Fibroblast of gingiva (primary cell): Measurements from ENCODE around the gene MTFR2.

Source experiments
- DNase-seq: peaks from one replicate; pipeline ENCODE4 v3.0.0-alpha.2; 2011; ENCODE audit warnings: low read depth

Gene MTFR2

DNA sequence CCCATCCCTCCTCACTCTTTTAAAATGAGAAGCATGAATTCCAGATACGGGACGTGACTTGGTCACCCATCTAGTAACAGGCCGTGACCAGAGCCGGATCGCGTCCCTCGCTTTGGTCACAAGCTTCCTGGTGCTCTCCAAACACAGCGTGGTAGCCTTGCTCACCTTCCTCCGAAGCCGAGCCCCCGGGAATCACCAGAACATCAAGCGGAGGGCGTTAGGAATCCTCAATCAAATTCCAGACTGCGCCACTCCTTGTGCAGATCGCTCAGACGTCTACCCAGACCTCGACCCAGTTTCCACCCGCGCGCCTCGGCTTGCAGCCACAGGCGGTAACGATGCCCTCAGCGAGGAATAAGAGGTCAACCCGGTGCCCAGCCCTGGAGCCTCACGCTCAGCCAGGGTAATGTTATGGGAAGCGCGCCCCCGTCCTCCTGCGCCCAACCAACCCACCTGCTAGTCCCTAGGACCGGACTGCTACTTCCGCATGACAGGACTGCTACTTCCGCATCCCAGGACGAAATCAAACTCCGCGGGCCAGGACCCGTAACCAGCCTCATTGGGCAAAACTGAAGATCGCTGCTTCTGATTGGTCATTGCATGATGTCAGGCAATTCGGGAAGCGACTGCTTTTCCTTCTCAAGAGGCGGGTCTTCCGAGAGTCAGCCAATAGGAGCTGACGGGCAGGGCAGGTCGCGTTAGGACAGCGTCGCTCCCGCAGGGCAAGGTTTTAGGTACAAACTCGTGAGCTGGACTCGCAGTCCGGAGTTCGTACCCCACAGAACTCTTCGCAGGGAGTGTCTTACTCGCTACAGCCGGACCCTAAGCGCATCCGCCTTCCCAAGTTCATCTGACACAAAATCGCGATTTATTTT is at the start of gene MTFR2:
Gene MTFR2 (minus strand): TSS at position 501 of the 875 bp plus-strand sequence. CDS start 1,212 bp downstream, outside the sequence.
- peak; percentile 98 for DNase-seq

DNA sequence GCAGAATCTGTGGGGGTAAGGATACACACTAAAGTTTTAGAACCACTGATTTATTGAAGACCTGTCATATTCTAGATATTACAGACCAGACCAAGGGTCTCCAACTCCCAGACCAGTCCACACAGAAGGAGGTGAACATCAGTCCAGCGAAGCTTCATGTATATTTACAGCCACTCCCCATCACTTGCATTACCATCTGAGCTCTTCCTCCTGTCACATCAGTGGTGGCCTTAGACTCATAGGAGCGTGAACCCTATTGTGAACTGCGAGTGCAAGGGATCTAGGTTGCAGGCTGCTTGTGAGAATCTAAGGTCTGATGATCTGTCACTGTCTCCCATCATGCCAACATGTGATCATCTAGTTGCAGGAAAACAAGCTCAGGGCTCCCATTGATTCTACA is 44.5 kb upstream of the MTFR2 start:
- DNase-seq: no peak

DNA sequence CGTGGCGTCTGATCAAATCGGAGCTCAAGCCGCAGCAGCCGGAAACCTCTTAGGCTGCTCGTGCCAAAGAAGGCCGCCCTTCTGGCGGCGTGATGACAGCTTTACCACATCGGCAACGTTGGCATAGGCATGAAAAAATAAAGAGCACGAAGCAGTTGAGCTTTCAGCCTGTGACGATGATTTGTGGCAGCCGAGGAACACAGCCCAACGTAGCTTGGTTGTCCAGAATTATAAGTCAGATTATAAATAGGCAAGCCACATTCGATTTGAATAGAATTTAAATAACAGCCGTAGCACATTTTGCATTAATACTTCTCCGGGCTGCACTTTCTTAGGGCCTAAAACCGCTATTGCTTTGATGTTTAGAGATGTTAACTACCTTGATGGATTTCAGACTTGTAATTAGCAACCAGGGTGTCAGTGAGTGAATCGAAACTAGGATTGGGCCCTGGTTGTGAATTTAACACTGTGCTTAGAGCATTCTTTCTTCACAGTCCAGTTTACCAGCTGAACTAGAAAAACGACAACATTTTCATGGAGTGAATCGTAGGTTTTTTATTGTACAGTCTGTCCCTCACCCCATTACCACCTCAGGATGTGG is 40.4 kb upstream of the MTFR2 start:
- peak; percentile 96 for DNase-seq

DNA sequence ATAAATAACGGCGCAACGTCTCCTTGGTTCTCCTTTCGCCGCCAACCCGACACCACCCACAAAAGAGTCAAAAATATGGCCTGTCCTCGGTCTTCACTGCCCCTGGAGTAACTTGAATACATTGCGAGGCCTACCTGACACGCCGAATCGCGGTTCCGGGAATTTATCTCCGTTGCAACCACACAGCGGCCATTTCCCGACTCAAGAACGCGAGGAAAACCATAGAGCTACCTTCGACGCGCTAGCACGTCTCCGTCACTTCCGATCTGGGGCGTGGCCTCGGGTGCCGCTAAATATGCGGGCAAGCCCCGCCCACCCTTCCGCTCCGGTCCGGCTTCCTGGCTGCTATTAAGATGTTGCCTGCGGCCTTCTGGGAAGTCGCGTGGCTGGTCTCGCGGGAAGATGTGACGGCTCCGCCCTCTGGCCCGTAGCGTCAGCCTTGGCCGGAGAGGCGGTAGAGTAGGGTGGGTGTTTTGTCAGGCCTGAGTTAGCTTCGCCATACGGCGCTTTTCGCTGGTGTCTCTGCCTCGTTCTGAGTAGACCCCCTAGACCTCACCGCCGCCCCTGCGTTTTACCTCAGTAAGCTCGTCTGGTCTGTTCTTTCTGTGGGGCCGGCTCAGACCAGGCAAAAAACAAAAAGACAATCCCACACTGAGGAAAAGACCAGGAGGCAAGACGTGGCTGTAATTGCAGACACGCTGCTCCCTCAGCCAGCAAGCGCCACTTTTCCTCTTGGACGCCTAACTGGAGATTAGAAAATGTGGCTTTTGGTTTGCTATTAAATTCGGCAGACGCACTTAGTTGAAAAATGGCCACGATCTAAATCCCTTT is 39.7 kb upstream of the MTFR2 start, which contains the start of gene BCLAF1:
Gene BCLAF1 (minus strand): TSS at position 268 of the 831 bp plus-strand sequence. CDS start 9,980 bp downstream, outside the sequence.
- peak; percentile 100 for DNase-seq

DNA sequence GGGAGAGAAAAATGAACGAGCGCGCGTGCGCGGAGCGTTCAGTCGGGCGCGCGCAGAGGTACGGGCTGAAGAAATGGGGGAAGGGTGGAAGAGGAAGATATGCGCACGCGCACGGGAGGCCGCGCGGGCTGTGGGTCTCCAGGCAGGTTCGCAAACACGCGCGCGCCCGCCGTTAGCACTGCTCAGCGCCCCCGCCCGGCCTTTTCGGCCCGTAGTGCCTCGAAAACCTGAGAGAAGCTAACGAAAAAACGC is 39.1 kb upstream of the MTFR2 start:
- peak; percentile 89 for DNase-seq

DNA sequence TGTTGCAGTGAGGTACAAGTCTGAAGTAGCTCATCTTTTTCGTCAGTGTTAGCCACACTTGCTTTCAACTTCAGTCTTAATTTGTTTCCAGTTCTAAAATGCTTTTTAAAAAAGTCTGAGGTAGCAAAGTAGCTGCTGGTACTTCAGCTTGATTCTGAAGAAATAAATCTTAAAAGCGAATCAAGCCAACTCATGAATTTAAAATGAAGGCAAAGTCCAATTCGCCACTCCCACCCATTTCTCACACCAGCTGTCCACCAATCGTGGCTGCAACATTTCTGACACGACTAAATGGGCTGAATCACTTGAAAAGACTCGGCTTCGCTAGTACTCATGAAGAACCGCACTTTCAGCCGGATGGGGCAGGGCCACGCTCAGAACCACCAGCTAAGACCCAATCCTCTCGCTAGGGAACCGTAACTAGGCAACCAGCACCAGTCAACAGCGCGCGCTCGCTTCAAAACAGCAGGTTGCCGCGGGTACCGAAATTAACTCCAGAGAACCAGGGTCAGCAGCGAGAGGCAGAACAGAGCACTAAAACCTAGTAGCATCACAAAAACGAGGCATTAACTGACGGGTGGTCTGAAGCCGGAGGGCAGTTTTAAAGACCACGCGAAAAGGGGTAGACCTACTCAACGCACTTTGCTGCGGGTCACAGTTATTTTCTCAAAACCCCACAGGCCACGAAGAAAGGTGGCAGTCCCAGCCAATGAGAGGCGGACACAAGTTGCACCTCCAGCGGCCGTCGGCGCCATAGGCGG is 38.6 kb upstream of the MTFR2 start:
- DNase-seq: peak; percentile 96

DNA sequence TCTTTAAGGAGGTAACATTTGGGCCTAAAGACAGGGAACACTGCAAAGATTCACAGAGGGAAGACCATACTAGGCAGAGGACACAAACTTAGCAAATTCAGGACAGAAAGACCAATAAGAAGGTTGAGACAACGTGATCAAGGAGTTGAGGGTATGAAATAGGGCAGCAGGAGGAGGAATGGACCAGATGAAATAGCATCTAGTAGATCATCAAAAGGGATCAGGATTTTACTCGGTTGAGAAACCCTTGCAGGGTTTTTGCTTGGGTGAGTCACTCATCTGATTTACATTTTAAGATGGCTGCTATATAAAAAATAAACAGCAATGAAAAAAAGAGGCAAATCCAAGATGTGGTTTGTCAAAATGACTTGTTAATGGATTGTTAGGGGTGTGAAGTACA is 34.8 kb upstream of the MTFR2 start:
- peak; percentile 47 for DNase-seq

DNA sequence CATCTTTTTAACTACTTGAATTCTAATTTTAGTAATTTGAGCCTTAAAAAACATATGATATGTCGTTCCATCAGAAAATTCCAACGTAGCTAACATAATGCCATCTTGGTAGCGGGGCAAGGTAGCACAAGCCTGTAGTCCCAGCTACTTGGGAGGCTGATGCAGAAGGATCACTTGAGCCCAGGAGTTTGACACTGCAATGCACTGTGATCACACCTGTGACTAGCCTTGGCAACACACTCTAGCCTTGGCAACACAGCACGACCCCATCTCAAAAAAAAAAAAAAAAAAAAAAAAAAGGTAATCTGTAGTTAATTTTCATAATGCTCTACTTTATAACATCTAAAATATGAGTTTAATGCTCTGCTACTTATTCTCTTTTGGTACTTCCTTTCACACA is 32.8 kb upstream of the MTFR2 start:
- DNase-seq: no peak

DNA sequence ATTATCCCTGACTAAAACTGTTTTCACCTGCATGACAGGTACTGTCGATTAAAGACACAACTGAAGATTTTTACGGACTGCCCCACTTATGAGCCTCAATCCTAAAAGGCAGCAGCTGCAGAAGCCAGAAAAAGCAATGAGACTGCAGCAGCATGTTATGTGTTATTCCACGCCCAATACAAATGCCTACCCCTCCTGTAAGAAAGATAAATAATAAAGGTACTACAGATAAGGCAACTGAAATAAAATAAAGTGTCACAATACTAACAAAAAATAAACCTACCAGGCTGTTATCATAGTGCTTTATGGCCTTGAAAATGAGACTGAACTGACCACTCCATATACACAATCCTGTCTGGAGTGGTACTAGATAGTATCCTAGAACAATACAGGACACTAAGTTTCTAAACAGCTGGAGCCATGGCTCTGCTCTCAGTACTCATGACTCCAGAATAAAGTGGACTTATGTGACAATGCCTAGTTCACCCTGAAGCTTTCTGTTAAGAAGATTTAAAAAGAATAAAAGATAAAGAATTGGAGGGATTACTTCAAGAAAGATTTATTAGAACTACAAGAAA is 30.0 kb upstream of the MTFR2 start:
- no peak for DNase-seq

DNA sequence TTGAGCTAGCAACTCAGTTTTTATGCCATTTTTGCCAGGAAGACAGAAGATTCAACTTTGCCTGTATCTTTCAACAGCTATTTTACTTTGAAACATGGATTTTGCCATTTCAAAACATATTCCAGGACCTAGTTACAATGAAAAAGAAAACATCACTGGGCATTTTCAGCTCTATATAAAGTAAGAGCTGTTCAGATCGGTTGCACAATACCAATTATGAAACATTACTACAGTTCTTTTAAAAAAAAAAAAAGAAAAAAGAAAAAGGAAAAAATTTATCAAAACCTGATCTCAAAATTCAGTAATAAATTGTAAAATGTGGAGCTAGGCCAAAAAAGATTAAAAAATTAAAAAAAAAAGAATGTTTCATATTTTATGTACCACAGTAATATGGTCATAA is 24.0 kb upstream of the MTFR2 start:
- peak; percentile 31 for DNase-seq

DNA sequence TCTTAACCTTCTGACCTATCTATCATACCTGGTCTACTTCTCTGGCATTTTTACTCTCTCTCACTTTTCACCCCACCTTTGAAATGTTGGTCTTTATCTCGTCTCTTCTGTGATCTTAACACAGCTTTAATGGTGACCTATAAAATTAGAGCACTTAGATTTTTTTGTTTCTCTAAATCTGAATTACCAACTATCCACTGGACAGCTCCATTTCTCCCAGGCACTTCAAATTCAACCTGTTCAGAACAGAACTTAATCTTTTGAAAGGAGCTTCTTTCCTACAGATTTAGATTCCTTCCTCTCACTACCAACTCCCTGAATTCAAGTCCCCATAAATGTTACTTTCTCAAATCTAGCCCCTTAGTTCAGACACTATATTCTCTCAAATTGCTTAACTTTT is 15.0 kb upstream of the MTFR2 start:
- DNase-seq: no peak

DNA sequence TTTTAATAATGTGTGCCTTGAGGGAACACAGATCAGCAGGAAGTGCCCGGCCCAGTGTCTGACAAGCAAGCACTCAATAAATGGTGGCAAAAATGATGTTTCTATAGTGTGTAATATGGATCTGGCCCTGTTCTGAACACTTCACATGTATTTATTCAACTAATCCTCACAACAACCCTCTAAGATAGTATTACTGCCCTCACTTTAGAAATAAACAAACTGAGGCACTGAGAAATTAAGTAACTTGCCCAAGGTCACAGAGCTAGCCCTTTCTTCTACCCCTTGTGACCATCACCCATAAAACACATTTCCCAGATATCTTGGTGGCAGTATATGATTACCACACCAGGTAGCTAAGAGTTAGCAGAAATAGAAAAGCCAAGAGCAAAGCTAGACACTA is 12.8 kb upstream of the MTFR2 start:
- DNase-seq: no peak

DNA sequence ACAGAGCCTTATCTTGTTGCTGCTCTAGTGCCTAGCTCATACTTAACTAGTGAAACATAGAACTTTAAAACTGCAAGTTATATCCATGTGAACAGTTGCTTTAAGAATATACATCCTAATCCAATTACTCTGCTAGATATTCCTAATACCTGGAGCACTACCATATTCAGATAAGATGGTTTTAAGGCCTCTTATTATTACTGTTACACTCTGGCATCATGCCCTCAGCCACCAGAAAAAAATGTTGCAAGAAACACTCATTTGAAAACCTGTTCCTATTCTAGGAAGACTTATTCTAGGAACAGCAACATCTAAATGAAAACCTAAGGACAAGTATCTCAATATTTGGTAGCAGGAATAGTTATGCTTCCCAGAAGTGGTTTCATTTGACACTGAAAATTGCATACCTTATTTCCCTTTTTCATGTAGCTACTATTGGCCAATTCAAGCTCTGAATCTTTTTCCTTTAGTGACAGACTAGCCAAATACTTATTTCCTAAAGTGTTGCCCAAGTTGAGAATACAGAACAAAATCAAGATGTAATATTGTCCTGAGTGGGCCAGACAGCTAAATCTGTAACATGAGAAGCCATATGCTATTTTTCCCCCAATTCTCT is 4.8 kb upstream of the MTFR2 start:
- no peak for DNase-seq

DNA sequence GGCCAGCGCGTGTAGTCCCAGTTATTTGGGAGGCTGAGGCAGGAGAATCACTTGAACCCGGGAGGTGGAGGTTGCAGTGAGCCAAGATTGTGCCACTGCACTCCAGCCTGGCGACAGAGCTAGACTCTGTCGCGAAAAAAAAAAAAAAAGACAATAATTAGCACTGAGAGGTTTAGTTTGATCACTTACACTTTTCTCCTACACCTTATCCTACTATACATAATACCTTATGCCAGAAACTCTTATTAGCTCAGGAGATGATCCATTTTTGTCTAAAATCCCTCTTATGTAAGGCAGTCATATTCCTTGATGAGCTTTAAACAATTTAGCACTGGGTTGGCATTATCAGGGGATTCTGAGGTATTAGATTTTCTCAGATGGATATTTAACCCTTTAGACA is 3.6 kb upstream of the MTFR2 start:
- DNase-seq: no peak

DNA sequence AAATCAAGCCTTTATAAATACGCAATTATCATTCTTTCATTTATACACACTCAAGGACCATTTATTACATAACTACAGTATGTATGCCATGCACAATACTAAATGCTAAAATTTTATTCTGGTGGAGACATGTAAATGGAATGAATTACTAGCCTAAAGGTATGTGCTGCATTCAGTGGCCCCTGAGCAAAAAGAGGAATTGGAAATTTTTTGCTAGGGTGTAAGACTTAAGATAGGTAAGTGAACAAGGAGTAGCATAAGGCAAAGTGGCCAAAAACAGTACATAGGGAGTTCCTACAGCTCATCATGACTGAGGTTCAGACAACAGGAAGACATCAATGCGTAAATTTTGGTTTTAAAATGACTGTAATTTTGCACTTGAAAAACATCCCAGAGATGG is 2.3 kb upstream of the MTFR2 start:
- DNase-seq: no peak

DNA sequence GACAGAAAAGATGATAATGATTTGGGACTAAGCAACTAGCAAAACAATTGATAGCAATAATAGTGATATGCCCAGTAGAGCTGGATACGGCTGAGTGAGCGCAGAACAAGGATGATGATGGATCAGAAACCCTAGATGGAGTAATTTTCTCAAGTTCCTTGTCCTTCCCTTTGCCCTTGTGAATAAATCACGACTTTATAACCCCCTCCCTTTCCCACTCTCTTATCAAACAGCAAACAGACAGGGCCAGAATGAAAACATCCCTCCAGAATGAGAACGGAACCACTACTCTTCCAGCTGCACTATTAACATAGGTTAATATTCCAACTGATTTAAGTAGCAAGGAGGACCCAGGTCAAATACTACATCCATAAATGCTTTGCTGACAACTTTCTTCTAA is 1.3 kb upstream of the MTFR2 start:
- DNase-seq: no peak

DNA sequence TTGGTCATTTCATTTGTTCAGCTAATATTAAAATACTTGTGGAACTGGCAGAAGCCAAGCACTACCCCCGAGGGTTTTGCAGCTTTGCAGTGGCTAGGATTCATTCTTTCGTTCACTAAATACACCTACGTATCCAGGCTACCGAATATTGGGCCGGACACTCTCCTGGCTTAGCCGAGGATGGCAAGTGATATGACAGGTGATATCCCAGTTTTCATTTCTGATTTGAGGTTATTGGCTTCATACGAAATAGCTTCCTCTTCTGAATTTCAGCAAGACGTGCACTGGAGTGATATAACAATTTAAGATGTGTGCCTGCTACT is 536 bp upstream of the MTFR2 start:
- no peak for DNase-seq

DNA sequence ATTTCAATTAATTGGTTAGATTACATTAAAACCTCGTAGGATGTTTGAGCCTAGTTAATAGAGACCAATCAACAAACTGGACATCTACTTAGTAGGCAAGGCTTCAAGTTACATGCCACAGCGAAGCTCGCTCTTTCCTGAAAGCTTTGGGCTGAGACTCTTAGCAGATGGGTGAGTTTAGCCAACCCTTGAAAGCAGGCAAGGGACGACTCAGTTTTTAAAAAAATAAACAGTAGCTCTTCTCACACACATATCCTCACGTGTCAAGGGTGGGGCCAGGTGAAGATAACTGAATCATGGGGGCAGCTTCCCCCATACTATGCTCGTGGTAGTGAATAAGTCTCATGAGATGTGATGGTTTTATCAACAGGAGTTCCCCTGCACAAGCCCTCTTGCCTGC is 775 bp downstream of the MTFR2 start:
- DNase-seq: peak; percentile 14

DNA sequence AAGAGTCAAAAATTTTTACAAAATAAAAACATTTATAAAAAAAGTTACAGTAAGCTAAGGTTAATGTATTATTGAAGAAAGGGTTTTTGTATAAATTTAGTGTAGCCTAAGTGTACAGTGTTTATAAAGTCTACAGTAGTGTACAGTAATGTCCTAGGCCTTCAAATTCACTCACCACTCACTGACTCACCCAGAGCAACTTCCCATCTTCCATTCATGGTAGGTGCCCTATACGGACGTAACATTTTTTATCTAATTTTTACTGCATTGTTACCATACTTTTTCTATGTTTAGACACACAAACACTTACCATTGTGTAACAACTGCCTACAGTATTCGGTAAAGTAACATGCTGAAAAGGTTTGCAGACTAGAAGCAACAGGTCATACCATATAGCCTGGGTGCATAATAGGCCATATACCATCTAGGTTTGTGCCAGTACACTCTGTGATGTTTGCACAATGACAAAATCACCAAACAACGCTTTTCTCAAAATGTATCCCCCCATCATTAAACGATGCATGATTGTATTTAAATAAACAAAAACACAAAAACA is 6.0 kb downstream of the MTFR2 start:
- no peak for DNase-seq

DNA sequence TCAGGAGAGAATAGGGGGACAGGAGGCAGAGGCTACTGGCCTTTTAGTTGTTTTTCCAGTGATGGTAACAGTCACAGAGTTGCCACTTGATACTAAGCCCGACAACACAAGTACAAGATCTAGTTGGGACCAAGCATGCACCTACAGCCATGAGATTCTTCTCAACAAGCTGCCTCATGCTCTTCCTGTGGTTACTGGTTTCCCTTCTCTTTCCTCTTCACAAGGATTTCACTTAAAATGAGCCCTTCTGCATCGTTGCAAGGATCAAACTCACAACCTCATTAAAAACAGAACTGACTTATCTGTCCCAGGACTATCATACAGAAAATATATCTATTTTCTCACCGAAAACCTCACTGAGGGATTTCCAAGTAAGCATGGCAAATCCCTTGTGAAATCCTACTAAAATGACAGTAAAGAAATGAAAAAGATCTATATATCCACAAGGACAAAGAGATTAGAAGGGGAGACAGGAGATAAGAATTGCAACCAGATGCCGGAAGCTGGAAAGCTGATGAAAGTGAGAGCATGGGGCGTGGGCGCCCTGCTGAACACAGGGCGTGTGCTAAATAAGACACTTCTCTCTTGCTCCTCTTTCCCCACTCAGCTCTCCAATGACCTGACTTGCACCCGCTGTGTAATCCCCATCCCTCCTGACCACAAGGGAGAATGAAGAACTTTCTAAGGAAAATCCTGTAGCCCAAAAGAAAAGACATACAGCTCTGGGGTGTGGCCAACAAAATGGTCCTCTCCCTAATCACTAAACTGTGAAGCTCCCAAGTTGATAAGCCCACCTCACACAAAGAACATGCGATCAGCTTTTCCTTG is 13.4 kb downstream of the MTFR2 start:
- DNase-seq: no peak
